Endothelial cell (in vitro differentiated cells): ENCODE measurements around the gene GLRA3. TPM values are rescaled to one million over a fixed set of nuclear protein-coding genes. Genes with fewer than 3 reads are reported as not detected.

Experiments used
- DNase-seq: peaks from one replicate; pipeline ENCODE4 v3.0.0; 2021; ENCODE audit warnings: low spot score
- H3K27ac Mint-ChIP-seq: one replicate; pipeline ENCODE4 v1.8.0; 2021; ENCODE audit warnings: mixed read lengths, inconsistent platforms; ENCODE audit not compliant: unreplicated experiment
- H3K27me3 Mint-ChIP-seq: one replicate; pipeline ENCODE4 v1.8.0; 2021; ENCODE audit warnings: mild to moderate bottlenecking, moderate library complexity, mixed read lengths, inconsistent platforms; ENCODE audit not compliant: unreplicated experiment
- H3K36me3 Mint-ChIP-seq: one replicate; pipeline ENCODE4 v1.8.0; 2021; ENCODE audit warnings: mild to moderate bottlenecking, low read depth, mixed read lengths, inconsistent platforms; ENCODE audit not compliant: unreplicated experiment
- H3K4me1 Mint-ChIP-seq: one replicate; pipeline ENCODE4 v1.8.0; 2021; ENCODE audit warnings: mild to moderate bottlenecking, mixed read lengths, inconsistent platforms; ENCODE audit not compliant: unreplicated experiment
- H3K4me3 Mint-ChIP-seq: one replicate; pipeline ENCODE4 v1.8.0; 2021; ENCODE audit warnings: mild to moderate bottlenecking, mixed read lengths, inconsistent platforms; ENCODE audit not compliant: unreplicated experiment
- H3K9me3 Mint-ChIP-seq: one replicate; pipeline ENCODE4 v1.8.0; 2021; ENCODE audit warnings: mixed read lengths, inconsistent platforms; ENCODE audit not compliant: unreplicated experiment
- total RNA-seq: library from RNA; stranded (reverse); fragmentation: NEBNext Ultra II Directional; extraction: Animal tissue kit (Norgen Biotek cat#: 25700); gene quantifications from one replicate; pipeline ENCODE4 v1.2.1, GENCODE V29; 2021; ENCODE audit not compliant: unreplicated experiment
- TF ChIP-seq, protein P1 (sequence below): fragments of 200-600 bp; sonication (generic); IDR thresholded peaks from one replicate; pipeline ENCODE4 v1.5.0; 2021; ENCODE audit warnings: antibody characterized with exemption; ENCODE audit not compliant: unreplicated experiment

The GLRA3 gene
- total RNA-seq, 1 donor from 2014 or later: not detected

DNA sequence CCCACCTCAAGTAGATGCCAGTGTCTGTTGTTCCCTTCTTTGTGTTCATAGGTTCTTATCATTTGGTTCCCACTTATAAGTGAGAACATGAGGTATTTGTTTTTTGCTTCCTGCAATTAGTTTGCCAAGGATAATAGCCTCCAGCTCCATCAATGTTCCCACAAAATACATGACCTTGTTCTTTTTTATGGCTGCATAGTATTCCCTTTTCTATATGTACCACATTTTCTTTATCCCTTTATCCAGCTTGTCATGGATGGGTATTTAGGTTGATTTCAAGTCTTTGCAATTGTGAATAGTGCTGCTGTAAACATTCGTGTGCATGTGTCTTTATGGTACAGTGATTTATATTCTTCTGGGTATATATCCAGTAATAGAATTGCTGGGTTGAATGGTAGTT, 138.4 kb downstream of the GLRA3 start:
- no peaks in the 10 kb centered on the region for H3K36me3 Mint-ChIP-seq

DNA sequence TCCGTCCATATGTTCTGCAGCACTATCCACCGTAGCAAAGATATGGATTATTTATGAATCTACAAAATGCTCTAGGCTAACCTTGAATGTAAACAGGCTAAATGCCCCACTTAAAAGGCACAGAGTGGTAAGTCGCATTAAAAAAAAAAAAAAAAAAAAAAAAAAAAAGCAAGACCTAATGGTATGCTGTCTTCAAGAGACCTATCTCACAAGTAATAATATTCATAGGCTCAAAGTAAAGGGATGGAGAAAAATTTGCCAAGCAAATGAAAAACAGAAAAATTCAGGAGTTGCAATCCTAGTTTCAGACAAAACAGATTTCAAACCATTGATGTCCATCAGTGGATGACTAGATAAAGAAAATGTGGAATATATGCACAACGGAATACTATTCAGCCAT, 139.4 kb downstream of the GLRA3 start:
- no peak for DNase-seq

More for the DNA sequence above, 138.4 kb downstream of the GLRA3 start:
- Mint-ChIP-seq H3K9me3 (no peaks in the 10 kb centered on the region), H3K4me1 (no peaks in the 10 kb centered on the region), H3K4me3 (no peak overlapping the region), H3K27ac (no peak overlapping the region), H3K27me3 (peaks cover 3% of the 10 kb centered on the region)
- TF ChIP-seq, protein P1, sequence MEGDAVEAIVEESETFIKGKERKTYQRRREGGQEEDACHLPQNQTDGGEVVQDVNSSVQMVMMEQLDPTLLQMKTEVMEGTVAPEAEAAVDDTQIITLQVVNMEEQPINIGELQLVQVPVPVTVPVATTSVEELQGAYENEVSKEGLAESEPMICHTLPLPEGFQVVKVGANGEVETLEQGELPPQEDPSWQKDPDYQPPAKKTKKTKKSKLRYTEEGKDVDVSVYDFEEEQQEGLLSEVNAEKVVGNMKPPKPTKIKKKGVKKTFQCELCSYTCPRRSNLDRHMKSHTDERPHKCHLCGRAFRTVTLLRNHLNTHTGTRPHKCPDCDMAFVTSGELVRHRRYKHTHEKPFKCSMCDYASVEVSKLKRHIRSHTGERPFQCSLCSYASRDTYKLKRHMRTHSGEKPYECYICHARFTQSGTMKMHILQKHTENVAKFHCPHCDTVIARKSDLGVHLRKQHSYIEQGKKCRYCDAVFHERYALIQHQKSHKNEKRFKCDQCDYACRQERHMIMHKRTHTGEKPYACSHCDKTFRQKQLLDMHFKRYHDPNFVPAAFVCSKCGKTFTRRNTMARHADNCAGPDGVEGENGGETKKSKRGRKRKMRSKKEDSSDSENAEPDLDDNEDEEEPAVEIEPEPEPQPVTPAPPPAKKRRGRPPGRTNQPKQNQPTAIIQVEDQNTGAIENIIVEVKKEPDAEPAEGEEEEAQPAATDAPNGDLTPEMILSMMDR: no peak
- no peak for DNase-seq

DNA sequence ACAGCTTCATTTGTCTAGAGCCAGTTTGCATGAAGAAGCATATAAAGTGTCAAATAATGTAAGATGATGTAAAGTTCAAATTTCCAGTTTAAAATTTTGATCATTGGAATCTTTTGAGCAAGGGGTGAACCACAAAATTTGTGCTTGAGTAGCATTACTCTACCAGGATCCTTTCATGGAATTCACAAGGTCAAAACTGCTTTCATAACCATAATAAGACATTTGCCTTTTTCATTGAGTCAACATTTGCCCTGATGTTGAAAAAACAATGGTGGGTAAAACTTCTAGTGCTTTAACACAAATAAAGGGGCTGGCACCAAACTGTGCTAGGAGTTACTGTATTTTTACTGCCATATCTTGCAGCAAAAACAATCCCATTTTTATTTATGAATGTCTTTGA, 142.2 kb downstream of the GLRA3 start:
- Mint-ChIP-seq H3K4me1 (no peaks in the 10 kb centered on the region), H3K27ac (no peak overlapping the region), H3K9me3 (no peaks in the 10 kb centered on the region), H3K4me3 (no peak overlapping the region), H3K36me3 (no peaks in the 10 kb centered on the region), H3K27me3 (peaks cover 3% of the 10 kb centered on the region)
- TF ChIP-seq, protein P1: no peak
- no peak for DNase-seq

More for the DNA sequence above, 139.4 kb downstream of the GLRA3 start:
- TF ChIP-seq, protein P1: no peak
- no peaks in the 10 kb centered on the region for H3K9me3 Mint-ChIP-seq
- no peak overlapping the region for H3K27ac Mint-ChIP-seq
- no peaks in the 10 kb centered on the region for H3K36me3 Mint-ChIP-seq
- no peaks in the 10 kb centered on the region for H3K4me1 Mint-ChIP-seq
- no peak overlapping the region for H3K4me3 Mint-ChIP-seq
- H3K27me3 Mint-ChIP-seq: peaks cover 4% of the 10 kb centered on the region

DNA sequence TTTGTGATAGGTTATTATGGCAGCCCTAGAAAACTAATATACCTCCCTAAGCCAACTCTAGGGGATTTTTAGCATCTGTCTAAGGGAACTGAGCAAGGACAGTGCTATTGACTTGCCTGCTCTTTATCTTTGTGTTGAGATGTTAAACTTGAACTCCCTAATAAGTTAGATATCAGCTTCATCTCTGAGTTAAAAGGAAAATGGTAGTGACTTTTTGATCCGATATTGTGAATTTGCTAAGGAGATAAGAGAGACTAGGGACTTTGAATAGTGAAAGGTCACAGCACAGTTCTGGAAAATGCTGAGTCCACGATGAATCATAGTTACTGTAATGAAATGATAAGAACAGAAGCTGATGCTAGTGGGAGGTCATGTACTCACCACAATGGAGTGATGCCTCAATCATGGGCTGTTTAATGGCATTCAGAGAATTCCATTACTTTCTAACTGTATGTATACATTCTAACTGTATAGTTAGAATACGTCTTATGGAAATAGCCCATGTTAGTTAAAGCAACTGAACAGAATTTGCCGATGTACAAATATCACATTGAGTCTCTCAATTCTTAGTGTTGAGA, 147.2 kb downstream of the GLRA3 start:
- no peak for DNase-seq
- TF ChIP-seq, protein P1: no peak
- H3K36me3 Mint-ChIP-seq: no peaks in the 10 kb centered on the region
- no peak overlapping the region for H3K4me3 Mint-ChIP-seq
- H3K4me1 Mint-ChIP-seq: no peaks in the 10 kb centered on the region
- H3K9me3 Mint-ChIP-seq: no peaks in the 10 kb centered on the region
- H3K27me3 Mint-ChIP-seq: peaks cover 1% of the 10 kb centered on the region
- H3K27ac Mint-ChIP-seq: no peak overlapping the region

DNA sequence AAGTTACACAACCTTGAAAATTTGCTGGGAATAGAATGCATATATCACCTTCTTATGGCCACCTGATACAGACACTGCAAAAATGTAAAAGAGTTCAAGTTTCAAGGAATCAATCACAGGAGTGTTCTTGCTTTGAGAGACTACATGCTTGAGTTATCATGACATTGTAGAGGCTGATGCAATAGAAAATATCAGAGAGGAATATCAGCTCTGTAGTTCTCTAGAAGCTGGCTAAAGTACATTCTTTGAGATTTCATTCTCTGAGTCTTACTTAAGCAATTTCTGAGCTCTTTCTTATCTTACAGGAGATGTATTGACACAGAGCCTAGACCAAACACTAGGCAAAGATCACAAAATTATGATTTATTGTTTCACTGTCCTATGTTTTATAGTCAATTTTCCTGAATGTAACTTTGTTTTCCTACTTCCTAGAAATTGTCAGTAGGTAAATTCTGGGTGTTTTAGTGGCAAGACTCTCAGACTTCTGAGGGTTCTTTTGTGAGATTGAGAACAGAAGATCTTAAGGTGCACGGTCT, 154.7 kb downstream of the GLRA3 start:
- Mint-ChIP-seq H3K9me3 (no peaks in the 10 kb centered on the region), H3K27me3 (no peaks in the 10 kb centered on the region), H3K27ac (no peak overlapping the region), H3K4me1 (no peaks in the 10 kb centered on the region), H3K36me3 (no peaks in the 10 kb centered on the region), H3K4me3 (no peak overlapping the region)
- DNase-seq: no peak
- TF ChIP-seq, protein P1: no peak
